ENCODE results near the gene TCOF1. TPM values are rescaled to one million over a fixed set of nuclear protein-coding genes. Genes with fewer than 3 reads are reported as not detected.
"Not testable (repeated sequence)": the region's sequence is repeated elsewhere in the genome, so short reads cannot be mapped to it uniquely, and the experiment has no call there.

The TCOF1 gene
- polyA plus RNA-seq, 3 donors = 33.0 to 36.4 (median 34.0) TPM

GRCh38 chr5:150402229-150402773, 44.8 kb downstream of the TCOF1 start:
- DNase-seq (ENCODE audit: low read depth in 3 of 3, low spot score in 2 of 3) = no peak

GRCh38 chr5:150402901-150403342, 45.4 kb downstream of the TCOF1 start:
- DNase-seq (ENCODE audit: low read depth in 3 of 3, low spot score in 2 of 3) = no peak

GRCh38 chr5:150404121-150404520, 46.6 kb downstream of the TCOF1 start:
- no peak for DNase-seq (ENCODE audit: low read depth in 3 of 3, low spot score in 2 of 3)

- no peak for DNase-seq (ENCODE audit: low read depth in 3 of 3, low spot score in 2 of 3)
These were observed 47.0 kb downstream of the TCOF1 start for GRCh38 chr5:150404535-150404934.

DNA sequence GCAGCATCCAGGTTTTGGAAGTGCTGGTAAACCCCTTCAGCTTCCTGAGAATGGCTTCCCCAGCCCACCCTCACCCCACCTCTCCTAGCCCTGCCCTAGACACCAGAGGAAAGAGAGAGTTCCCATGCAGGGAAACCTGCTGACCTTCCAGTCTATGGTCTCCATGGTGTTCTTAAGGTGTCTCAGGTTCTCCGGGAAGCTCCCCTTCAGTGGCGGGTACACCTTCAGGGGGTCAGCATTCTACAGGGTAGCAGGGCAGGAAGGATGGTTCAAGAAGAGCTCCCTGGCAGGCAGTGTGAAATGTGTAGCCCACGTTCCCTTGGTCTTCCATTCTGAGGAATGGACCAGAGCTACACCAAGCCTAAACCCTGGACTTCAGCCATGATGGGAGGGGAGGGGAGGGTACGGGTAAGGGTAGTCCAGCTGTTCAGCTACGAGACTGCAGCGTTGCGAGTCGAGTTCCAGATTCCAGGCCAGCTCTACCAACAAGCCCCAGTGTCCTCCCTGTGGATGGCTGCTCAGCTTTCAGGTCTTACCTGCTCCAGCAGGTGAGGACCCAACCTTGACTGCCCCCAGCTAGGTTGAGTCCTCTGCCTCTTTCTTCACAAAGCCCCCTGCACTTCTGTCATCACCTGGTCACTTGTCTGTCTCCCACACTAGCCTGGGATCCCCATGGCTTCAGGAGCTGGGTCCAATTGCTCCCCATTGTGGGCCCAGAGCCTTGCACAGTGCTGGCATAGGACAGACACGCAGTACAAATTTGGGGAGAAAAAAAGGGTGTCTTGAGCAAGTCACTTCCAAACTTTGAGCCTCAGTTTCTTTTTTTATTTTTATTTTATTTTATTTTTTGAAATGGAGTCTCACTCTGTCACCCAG, 47.7 kb downstream of the TCOF1 start:
- DNase-seq (ENCODE audit: low read depth in 3 of 3, low spot score in 2 of 3) = no peak

GRCh38 chr5:150406103-150406722, 48.7 kb downstream of the TCOF1 start:
- no peak for DNase-seq (ENCODE audit: low read depth in 3 of 3, low spot score in 2 of 3)

GRCh38 chr5:150406723-150407095, 49.2 kb downstream of the TCOF1 start:
- DNase-seq (ENCODE audit: low read depth in 3 of 3, low spot score in 2 of 3) = no peak

GRCh38 chr5:150407096-150407720, 49.7 kb downstream of the TCOF1 start:
- DNase-seq (ENCODE audit: low read depth in 3 of 3, low spot score in 2 of 3) = no peak

GRCh38 chr5:150408231-150408943, 50.9 kb downstream of the TCOF1 start:
- no peak for DNase-seq (ENCODE audit: low read depth in 3 of 3, low spot score in 2 of 3)

GRCh38 chr5:150409638-150410523, 52.4 kb downstream of the TCOF1 start:
- peak; percentile 57 to 74 (median 72) for DNase-seq (ENCODE audit: low read depth in 3 of 3, low spot score in 2 of 3)

DNA sequence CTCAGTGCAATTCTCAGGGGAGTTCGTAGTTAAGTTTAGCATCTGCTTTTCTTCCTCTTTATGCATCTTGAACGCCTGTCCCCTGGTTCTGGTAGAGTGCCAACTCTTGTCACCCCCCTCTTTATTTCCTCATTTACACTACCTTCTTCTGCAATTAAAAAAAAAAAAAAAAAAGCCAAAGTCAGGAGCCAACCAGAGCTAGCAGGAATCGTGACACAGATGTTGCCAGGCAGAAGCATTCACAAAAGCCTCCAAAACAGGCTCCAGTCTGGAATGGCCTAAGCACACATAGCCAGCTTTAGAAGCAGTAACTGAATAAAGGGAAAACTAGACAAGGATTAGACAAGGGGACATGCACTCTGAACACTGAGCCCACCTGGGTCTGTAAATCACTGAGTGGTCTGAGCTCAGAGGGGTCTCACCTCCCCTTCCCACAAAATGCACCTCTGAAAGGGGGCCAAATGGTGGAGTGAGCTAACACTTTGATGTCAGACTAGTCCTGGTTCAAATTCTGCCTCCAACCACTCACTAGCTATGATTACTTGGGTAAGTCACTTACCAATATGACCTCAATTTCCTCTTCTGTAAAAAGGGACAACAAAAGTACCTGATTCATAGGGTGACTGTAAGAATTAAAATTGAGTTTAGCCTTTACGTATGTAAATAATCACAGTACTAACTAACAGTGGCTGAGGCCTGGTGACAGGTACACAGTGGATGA, 53.2 kb downstream of the TCOF1 start:
- DNase-seq (ENCODE audit: low read depth in 3 of 3, low spot score in 2 of 3) = peak; percentile 67 to 75 (median 67)

DNA sequence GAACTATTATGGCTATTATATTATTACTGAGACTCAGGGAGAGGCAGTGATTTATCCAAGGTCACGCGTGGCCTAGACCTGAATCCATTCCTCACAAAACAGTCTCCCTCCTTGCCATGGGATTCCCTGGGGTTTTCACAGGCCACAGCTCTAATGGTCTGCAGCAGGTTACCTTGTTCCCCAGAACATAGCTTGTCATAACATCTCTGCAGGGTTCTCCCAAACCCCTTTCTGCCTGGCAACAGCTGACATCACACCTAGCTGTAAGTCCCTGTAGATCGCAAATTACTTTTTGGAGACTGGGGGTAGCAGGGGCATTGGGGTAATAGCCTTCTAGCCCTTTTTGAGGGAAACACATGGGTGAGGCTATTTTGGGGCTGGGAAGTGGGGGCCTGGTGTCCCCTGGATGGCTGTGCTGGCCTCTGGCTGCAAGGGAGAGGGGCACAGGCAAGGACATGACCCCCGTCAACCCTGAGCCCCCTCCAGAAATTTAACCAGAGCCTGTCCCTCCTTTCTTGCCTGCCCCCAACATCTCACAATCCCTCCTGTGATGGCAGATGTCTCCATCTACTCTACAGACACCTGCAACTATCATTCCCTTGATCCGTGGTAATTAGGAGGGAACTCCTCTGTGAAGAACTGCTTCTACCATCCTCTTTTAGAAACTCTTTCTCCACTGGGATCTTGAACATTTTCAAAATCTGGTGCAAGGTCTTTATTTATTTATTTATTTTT, 53.9 kb downstream of the TCOF1 start:
- DNase-seq (ENCODE audit: low read depth in 3 of 3, low spot score in 2 of 3) = no peak

GRCh38 chr5:150412319-150413175, 55.0 kb downstream of the TCOF1 start, which contains the start of gene CD74:
CD74 (minus strand) TSS chr5:150412910; CDS start chr5:150412749, 161 bp downstream.
- peak; percentile 62 to 64 (median 64) for DNase-seq (ENCODE audit: low read depth in 3 of 3, low spot score in 2 of 3)

DNA sequence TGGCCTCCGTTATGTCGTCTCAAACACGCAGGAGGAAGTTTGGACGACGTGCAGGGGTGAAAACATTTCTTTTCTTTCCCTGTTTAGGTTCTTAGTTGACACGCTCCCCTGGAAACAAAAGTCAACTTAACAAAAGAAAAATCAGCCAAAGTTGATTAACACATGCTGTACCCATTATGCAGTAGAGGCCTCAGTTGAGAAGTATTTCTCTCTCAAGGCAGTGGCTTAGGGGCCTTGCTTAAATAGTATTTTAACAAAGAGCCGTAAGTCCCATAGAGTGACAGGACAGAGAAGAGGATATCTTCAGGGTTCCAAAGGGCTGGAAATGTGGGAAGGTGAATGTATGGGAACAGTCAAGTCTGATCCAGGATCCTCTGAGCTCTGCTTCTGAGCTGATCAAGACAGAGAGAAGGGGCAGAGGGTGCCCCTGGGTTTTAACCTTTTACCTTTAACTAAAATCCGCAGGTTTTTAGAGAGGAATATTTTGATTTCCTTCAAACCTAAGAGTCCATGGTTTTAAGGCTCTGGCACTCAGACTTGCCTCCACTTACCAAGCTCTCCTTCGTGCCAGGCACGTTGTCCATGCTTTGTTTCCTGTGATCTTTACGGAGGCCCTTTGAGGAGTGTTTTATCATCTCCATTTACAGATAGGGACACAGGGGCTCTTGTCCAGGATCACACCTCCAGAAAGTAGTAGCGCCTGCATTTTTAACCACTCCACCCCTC, 55.8 kb downstream of the TCOF1 start:
- DNase-seq (ENCODE audit: low read depth in 3 of 3, low spot score in 2 of 3) = no peak

GRCh38 chr5:150413902-150414790, 56.6 kb downstream of the TCOF1 start:
- not testable (repeated sequence) for DNase-seq (ENCODE audit: low read depth in 3 of 3, low spot score in 2 of 3)

Data from right renal cortex interstitium (tissue), 3 donors.